ENCODE data around the gene FRAT1.

- TF ChIP-seq CTCF (IDR thresholded peaks at IDR 0.05) (peak; percentile 60 to 83 (median 72)), POLR2A (IDR thresholded peaks at IDR 0.05) (no peak)
Measured at GRCh38 chr10:97278491-97278989, 40.5 kb upstream of the FRAT1 start.
